HEK293 (cell line): ENCODE results near the gene ADAMTS16.

Experiments
- HOXA7 ChIP-seq: sonication (generic); formaldehyde crosslinking; IDR thresholded peaks from 2 replicates; pipeline ENCODE4 v1.8.1; 2022; ENCODE audit warnings: missing genetic modification reagents, borderline replicate concordance
- ZNF155 ChIP-seq: fragments of 450-650 bp; formaldehyde crosslinking; IDR thresholded peaks from 2 replicates; pipeline ENCODE4 v1.5.1; 2016; ENCODE audit warnings: missing biosample characterization, missing genetic modification characterization
- ZNF274 ChIP-seq, 2 experiments: fragments of 200-500 bp in 1 of 2; fragments of 450-650 bp in 1 of 2; sonication (Bioruptor generic) in 1 of 2; formaldehyde crosslinking in 1 of 2; IDR thresholded peaks; 2 replicates each; pipeline versions ENCODE4 v1.5.1 to v1.6.1; 2014 to 2016; ENCODE audit warnings: borderline replicate concordance in 1 of 2, inconsistent platforms in 1 of 2, low read length in 1 of 2, missing biosample characterization in 1 of 2, missing genetic modification characterization in 1 of 2
- TF ChIP-seq, protein P1 (sequence below): sonication (generic); formaldehyde crosslinking; IDR thresholded peaks from 2 replicates; pipeline ENCODE4 v1.8.1; 2022; ENCODE audit warnings: mild to moderate bottlenecking, moderate library complexity, missing genetic modification reagents
- TF ChIP-seq, protein P2 (sequence below): fragments of 450-650 bp; formaldehyde crosslinking; IDR thresholded peaks from 2 replicates; pipeline ENCODE4 v1.5.1; 2016; ENCODE audit warnings: missing biosample characterization, missing genetic modification characterization
- TF ChIP-seq, protein P3 (sequence below): fragments of 450-650 bp; IDR thresholded peaks from 2 replicates; pipeline ENCODE4 v1.5.1; 2018; ENCODE audit warnings: missing biosample characterization, mild to moderate bottlenecking, missing genetic modification characterization

DNA sequence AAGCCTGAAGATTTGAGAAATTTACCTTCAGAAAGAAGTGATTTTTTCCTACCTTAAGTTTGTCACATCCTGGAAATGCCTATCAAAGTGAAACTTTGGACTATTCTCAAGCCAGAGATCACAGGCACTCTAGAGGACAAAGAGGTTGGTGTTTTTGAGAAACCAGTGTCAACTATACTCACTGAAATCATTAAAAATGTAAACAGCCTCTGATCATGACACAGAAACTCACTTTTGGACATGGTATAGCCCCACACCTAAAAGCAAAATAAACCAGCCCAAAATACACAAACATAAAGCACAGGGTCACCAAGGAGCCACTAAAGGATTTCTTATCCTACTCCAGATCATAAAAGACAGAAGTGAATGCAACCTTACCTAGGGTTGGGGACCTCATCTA, 216.6 kb downstream of the ADAMTS16 start:
- TF ChIP-seq ZNF155 (tag by site-specific recombination) (no peak), HOXA7 (CRISPR knock-in tag) (no peak), ZNF274 (IDR thresholded peaks at IDR 0.05; ENCODE audit: low read length) (no peak), ZNF274 (tag by site-specific recombination; IDR thresholded peaks at IDR 0.05; ENCODE audit: borderline replicate concordance) (no peak)
- TF ChIP-seq, protein P1, sequence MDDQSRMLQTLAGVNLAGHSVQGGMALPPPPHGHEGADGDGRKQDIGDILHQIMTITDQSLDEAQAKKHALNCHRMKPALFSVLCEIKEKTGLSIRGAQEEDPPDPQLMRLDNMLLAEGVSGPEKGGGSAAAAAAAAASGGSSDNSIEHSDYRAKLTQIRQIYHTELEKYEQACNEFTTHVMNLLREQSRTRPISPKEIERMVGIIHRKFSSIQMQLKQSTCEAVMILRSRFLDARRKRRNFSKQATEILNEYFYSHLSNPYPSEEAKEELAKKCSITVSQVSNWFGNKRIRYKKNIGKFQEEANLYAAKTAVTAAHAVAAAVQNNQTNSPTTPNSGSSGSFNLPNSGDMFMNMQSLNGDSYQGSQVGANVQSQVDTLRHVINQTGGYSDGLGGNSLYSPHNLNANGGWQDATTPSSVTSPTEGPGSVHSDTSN, result no peak
- TF ChIP-seq, protein P2, sequence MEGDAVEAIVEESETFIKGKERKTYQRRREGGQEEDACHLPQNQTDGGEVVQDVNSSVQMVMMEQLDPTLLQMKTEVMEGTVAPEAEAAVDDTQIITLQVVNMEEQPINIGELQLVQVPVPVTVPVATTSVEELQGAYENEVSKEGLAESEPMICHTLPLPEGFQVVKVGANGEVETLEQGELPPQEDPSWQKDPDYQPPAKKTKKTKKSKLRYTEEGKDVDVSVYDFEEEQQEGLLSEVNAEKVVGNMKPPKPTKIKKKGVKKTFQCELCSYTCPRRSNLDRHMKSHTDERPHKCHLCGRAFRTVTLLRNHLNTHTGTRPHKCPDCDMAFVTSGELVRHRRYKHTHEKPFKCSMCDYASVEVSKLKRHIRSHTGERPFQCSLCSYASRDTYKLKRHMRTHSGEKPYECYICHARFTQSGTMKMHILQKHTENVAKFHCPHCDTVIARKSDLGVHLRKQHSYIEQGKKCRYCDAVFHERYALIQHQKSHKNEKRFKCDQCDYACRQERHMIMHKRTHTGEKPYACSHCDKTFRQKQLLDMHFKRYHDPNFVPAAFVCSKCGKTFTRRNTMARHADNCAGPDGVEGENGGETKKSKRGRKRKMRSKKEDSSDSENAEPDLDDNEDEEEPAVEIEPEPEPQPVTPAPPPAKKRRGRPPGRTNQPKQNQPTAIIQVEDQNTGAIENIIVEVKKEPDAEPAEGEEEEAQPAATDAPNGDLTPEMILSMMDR (tag by site-specific recombination), result no peak
- TF ChIP-seq, protein P3, sequence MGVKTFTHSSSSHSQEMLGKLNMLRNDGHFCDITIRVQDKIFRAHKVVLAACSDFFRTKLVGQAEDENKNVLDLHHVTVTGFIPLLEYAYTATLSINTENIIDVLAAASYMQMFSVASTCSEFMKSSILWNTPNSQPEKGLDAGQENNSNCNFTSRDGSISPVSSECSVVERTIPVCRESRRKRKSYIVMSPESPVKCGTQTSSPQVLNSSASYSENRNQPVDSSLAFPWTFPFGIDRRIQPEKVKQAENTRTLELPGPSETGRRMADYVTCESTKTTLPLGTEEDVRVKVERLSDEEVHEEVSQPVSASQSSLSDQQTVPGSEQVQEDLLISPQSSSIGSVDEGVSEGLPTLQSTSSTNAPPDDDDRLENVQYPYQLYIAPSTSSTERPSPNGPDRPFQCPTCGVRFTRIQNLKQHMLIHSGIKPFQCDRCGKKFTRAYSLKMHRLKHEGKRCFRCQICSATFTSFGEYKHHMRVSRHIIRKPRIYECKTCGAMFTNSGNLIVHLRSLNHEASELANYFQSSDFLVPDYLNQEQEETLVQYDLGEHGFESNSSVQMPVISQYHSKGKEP (tag by site-specific recombination), result no peak
